BJ (cell line): ENCODE data around the gene HLA-G. TPM values are rescaled to one million over a fixed set of nuclear protein-coding genes. Genes with fewer than 3 reads are reported as not detected.

ENCODE experiments used
- CTCF ChIA-PET: fragments of 350-600 bp; formaldehyde crosslinking; extraction: SDS; loops from one replicate; lab custom pipeline; 2021; ENCODE audit warnings: antibody characterized with exemption, inconsistent platforms; lab: Yijun Ruan, JAX
- POLR2A ChIA-PET: fragments of 300-600 bp; sonication (Branson Sonifier 250); formaldehyde crosslinking; extraction: SDS; loops from one replicate; lab custom pipeline; 2021; ENCODE audit warnings: antibody characterized with exemption; lab: Charles Lee
- DNase-seq: peaks from one replicate; pipeline ENCODE4 v3.0.0-alpha.2; 2011; ENCODE audit warnings: low read depth
- H3K27me3 ChIP-seq: 2 replicates; pipeline ENCODE4 v1.6.0; 2011; ENCODE audit warnings: low read length; ENCODE audit not compliant: control insufficient read depth, insufficient read depth
- H3K36me3 ChIP-seq: 2 replicates; pipeline ENCODE4 v1.5.1; 2011; ENCODE audit warnings: low read length; ENCODE audit not compliant: control insufficient read depth, insufficient read depth
- H3K4me3 ChIP-seq: 2 replicates; pipeline ENCODE4 v1.5.1; 2011; ENCODE audit warnings: low read depth, mild to moderate bottlenecking, control low read depth, low read length
- CTCF ChIP-seq: IDR thresholded peaks from 2 replicates; pipeline ENCODE4 v1.5.1; 2011; ENCODE audit warnings: low read depth, mild to moderate bottlenecking, control low read depth, inconsistent platforms, low read length, moderate library complexity; ENCODE audit not compliant: insufficient read depth
- polyA plus RNA-seq: library from polyadenylated mRNA; depleted of rRNA; stranded (reverse); fragments of >200 nt; gene quantifications from 2 replicates; pipeline ENCODE4 v1.2.3, GENCODE V29; 2011

The HLA-G gene
- polyA plus RNA-seq, 1 experiment: not detected

GRCh38 chr6:29815118-29815750 is 12.4 kb upstream of the HLA-G start:
- DNase-seq: no peak
- Histone ChIP-seq H3K4me3 (no peak overlapping the region), H3K27me3 (no peaks in the 10 kb centered on the region; the same call in 1 of the 2 replicates), H3K36me3 (no peaks in the 10 kb centered on the region)
- no peak for TF ChIP-seq CTCF
- ChIA-PET POLR2A (no interaction called here), CTCF (interaction anchor here (1.3 kb wide), 1 partner anchor 8 kb away, joined by 5 read pairs; no protein-coding TSS in a partner anchor)

GRCh38 chr6:29816030-29816429 is 11.6 kb upstream of the HLA-G start:
- H3K4me3 ChIP-seq: no peak overlapping the region
- no peaks in the 10 kb centered on the region; the same call in 1 of the 2 replicates for H3K27me3 ChIP-seq
- no peak for DNase-seq
- CTCF ChIA-PET: interaction anchor here (1.3 kb wide), 1 partner anchor 9 kb away, joined by 5 read pairs; no protein-coding TSS in a partner anchor
- H3K36me3 ChIP-seq: no peaks in the 10 kb centered on the region
- no peak for TF ChIP-seq CTCF
- POLR2A ChIA-PET: no interaction called here

GRCh38 chr6:29818892-29819291 is 8.7 kb upstream of the HLA-G start:
- no peak for DNase-seq
- ChIA-PET CTCF (no interaction called here), POLR2A (no interaction called here)
- TF ChIP-seq CTCF: no peak
- H3K4me3 ChIP-seq: no peak overlapping the region
- H3K27me3 ChIP-seq: no peaks in the 10 kb centered on the region; the same call in 1 of the 2 replicates
- H3K36me3 ChIP-seq: no peaks in the 10 kb centered on the region

- H3K36me3 ChIP-seq: no peaks in the 10 kb centered on the region
- ChIA-PET POLR2A (no interaction called here), CTCF (interaction anchor here (1.2 to 1.6 kb wide), 2 partner anchors 11 to 86 kb away, joined by 3 to 5 read pairs; no protein-coding TSS in a partner anchor)
- no peak overlapping the region for H3K4me3 ChIP-seq
- DNase-seq: no peak
- no peak for TF ChIP-seq CTCF
- H3K27me3 ChIP-seq: peaks cover 18% of the 10 kb centered on the region
Observed at GRCh38 chr6:29824144-29824543, 3.5 kb upstream of the HLA-G start.

- Histone ChIP-seq H3K36me3 (no peaks in the 10 kb centered on the region), H3K27me3 (peaks cover 24% of the 10 kb centered on the region), H3K4me3 (no peak overlapping the region)
- no peak for DNase-seq
- CTCF ChIA-PET: interaction anchor here (1.7 kb wide), 1 partner anchor 9 kb away, joined by 5 read pairs; no protein-coding TSS in a partner anchor
- POLR2A ChIA-PET: no interaction called here
- no peak for TF ChIP-seq CTCF
Observed at GRCh38 chr6:29825848-29826247, 1.8 kb upstream of the HLA-G start.
